ENCODE measurements around the gene ELSPBP1.
"Not testable (repeated sequence)": the region's sequence is repeated elsewhere in the genome, so short reads cannot be mapped to it uniquely, and the experiment has no call there.

ELSPBP1 gene

GRCh38 chr19:47994209-47994802 lies at the start of gene ELSPBP1:
Gene ELSPBP1, plus strand, starts transcription at chr19:47994632. Its CDS starts 14,036 bp downstream, at chr19:48008668.
- no peak for DNase-seq (ENCODE audit: low read depth)

GRCh38 chr19:47949852-47950521 lies 44.4 kb upstream of the ELSPBP1 start:
- DNase-seq (ENCODE audit: low read depth) = not testable (repeated sequence)

DNA sequence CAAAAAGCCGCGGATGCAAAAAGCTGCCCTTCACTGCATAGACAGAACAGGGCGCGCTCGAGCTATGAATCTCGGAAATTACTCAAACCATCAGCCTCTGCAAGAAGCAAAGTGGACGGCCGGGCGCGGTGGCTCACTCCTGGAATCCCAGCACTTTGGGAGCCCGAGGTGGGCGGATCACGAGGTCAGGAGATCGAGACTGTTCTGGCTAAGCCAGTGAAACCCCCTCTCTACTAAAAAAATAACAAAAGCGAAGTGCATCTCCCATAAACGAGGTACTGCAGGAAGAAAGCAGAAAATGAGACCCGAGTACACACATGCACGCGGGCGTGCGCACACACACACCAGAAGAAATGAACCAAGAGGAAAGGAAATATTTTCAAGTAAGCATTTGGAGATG lies 42.3 kb upstream of the ELSPBP1 start:
- DNase-seq (ENCODE audit: low read depth) = not testable (repeated sequence)

GRCh38 chr19:47955936-47956335 lies 38.5 kb upstream of the ELSPBP1 start:
- DNase-seq (ENCODE audit: low read depth) = not testable (repeated sequence)

GRCh38 chr19:47973529-47973928 lies 20.9 kb upstream of the ELSPBP1 start:
- DNase-seq (ENCODE audit: low read depth) = no peak

DNA sequence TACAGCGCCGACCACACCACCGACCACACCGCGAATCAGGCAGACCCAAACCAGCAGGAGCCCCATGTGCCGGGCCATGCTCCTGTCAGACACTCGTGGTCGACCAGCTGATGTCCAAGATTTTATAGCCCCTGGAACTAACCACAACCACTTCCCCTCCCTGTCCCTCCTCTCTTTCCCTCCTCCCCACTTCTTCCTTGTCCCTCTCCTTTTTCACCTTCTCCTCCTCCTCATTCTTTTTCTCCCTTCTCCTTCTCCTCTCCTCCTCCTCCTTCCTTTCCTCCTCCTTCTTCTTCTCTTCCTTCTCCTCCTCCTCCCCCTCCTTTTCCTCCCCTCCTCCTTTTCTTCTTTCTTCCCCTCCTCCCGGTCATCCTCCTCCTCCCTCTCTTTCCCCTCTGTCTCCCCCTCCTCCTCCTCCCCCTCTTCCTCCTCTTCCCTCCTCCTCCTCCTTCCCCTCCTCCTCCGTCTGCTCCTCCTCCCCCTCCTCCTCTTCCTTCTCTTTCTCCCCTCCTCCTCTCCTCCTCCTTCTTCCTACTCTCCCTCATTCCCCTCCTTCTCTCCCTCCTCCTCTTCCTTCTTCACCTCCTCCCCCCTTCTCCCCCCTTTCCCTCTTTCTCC lies 3.1 kb upstream of the ELSPBP1 start:
- DNase-seq (ENCODE audit: low read depth) = no peak

- no peak for DNase-seq (ENCODE audit: low read depth)
Observed at GRCh38 chr19:47992070-47992469, 2.4 kb upstream of the ELSPBP1 start, which contains the start of gene BSPH1. Gene BSPH1, minus strand, starts transcription at chr19:47992170. Its CDS starts 89 bp downstream, at chr19:47992081.

GRCh38 chr19:47996230-47996727 lies 1.8 kb downstream of the ELSPBP1 start:
- DNase-seq (ENCODE audit: low read depth) = no peak

DNA sequence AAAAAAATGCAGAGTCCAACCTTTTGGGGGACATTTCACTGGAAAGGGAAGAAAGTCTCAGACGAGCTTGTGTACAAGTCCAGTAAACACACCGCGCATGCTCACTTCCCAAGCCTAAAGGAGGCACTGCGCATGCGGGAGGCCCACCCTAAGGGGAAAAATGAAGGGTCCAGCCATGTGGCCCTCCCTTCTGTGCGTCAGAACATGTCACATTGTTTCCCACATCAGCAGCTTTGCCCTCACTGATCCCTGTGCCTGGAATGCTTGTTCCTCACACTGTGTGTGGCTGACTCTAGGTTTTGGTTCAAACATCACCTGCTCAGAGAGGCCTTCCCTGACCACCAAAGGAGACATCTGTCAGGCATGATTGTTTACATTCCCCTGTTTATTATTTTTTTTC lies 4.4 kb downstream of the ELSPBP1 start:
- no peak for DNase-seq (ENCODE audit: low read depth)

DNA sequence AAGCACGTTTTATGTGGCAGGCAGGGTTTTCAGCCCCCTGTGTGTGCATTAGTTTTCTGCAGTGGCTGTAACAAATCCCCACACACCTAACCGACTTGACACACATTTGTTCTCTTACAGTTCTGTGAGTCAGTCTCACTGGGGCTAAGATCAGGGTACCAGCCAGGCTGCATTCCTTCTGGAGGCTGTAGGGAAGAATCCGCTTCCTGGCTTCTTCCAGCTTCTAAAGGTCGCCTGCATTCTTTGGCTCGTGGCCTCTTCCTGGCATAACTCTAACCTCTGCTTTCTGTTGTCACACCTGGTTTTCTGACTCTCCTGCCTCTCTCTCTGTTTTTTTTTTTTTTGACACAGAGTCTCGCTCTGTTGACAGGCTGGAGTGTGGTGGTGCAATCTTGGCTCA lies 6.4 kb downstream of the ELSPBP1 start:
- no peak for DNase-seq (ENCODE audit: low read depth)

DNA sequence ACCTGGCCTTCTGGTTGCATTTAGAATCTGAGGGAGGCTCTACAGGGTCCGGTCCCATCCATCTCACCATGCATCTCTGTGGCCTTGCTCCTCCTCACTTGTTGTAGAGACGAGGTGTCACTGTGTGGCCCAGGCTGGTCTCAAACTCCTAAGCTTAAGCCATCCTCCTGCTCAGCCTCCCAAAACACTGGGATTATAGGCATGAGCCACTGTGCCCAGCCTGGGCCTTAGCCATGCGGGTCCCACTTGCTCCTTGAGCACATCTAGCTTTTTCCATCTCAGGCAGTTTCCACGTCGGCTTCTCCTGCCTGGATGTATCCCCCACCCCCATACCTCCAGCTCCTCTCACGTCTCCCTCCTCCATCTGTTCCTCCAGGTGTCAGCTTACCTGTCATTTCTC lies 9.8 kb downstream of the ELSPBP1 start:
- DNase-seq (ENCODE audit: low read depth) = no peak

DNA sequence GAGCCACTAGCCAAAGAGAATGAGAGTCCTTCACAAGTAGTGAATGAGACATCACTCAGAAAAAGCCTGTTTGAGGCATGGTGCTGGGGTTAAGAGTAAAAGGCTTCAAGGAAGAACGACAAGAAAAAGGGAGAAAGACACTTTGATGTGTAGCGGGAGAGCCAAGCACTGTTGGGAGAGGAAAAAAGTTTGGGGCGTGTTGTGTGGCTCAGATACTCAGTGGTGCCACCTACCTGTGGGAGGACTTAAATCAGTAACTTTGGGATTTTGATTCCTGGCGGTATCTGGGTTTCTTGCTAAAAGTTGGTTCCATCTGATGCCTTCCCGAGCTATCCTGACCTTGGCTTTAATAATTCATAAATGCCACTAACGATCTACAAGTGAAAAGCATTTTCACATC lies 12.3 kb downstream of the ELSPBP1 start:
- no peak for DNase-seq (ENCODE audit: low read depth)

- no peak for DNase-seq (ENCODE audit: low read depth)
Observed at GRCh38 chr19:48010932-48011758, 16.7 kb downstream of the ELSPBP1 start.

- DNase-seq (ENCODE audit: low read depth) = no peak
Observed at GRCh38 chr19:48020686-48021085, 26.3 kb downstream of the ELSPBP1 start.

GRCh38 chr19:48023011-48023410 lies 28.6 kb downstream of the ELSPBP1 start:
- no peak for DNase-seq (ENCODE audit: low read depth)

- no peak for DNase-seq (ENCODE audit: low read depth)
Observed at GRCh38 chr19:48023518-48023917, 29.1 kb downstream of the ELSPBP1 start.

DNA sequence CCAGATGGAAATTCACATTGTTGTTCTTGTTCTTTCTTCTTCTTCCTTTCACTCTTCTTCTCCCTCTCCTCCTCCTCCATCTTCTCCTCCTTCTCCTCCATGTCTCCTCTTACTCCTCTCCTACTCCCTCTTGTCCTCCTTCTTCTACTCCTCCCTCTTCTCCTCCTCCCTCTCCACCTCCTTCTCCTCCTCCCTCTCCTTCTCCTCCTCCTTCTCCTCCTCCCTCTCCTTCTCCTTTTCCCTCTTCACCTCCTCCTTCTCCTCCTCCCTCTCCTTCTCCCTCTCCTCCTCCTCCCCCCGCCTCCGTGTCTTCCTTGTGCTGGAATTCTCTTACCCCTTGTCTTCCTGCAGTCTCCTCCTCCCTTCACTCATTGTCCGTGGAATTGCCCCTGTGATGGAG lies 31.0 kb downstream of the ELSPBP1 start:
- no peak for DNase-seq (ENCODE audit: low read depth)

- no peak for DNase-seq (ENCODE audit: low read depth)
Observed at GRCh38 chr19:48029431-48029830, 35.0 kb downstream of the ELSPBP1 start.

- no peak for DNase-seq (ENCODE audit: low read depth)
Observed at GRCh38 chr19:48030073-48030472, 35.6 kb downstream of the ELSPBP1 start.

DNA sequence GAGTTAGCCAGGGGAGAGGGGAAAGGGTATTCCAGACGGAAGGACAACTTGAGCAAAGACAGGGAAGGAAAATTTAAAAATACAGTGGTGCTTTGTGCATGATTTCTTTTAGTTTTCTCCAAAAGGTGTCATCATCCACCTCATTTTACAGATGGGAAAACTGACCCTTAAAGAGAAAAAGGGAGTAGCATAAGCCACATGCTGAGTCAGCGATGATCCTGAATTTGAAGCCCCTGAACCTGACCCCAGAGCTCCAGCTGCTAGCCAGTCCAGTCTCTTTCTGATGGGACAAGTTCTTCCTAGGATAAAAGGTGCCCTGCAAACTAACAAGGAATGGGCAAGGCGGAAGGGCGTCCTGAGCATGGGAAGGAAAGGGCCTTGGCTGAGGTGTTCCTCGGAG lies 39.2 kb downstream of the ELSPBP1 start:
- DNase-seq (ENCODE audit: low read depth) = no peak

GRCh38 chr19:48036765-48037164 lies 42.3 kb downstream of the ELSPBP1 start:
- no peak for DNase-seq (ENCODE audit: low read depth)

GRCh38 chr19:48041877-48042580 lies 47.6 kb downstream of the ELSPBP1 start:
- no peak for DNase-seq (ENCODE audit: low read depth)

All from HS-27A (cell line).